ENCODE measurements around the gene PKIB. TPM values are rescaled to one million over a fixed set of nuclear protein-coding genes. Genes with fewer than 3 reads are reported as not detected.

Gene PKIB
- total RNA-seq, 1 donor from 2014 or later, result 44.8 TPM

- H3K4me3 Mint-ChIP-seq (ENCODE audit: low read depth), result no peak overlapping the region
- no peak overlapping the region for H3K27ac Mint-ChIP-seq
- DNase-seq (ENCODE audit: low spot score, unreplicated experiment), result no peak
- peaks cover under 1% of the 10 kb centered on the region for H3K36me3 Mint-ChIP-seq (ENCODE audit: insufficient read depth)
- TF ChIP-seq CTCF (IDR thresholded peaks at IDR 0.05; ENCODE audit: unreplicated experiment), result no peak
- H3K4me1 Mint-ChIP-seq (ENCODE audit: low read depth), result peaks cover 2% of the 10 kb centered on the region
- H3K27me3 Mint-ChIP-seq, result no peaks in the 10 kb centered on the region
- peaks cover 28% of the 10 kb centered on the region for H3K9me3 Mint-ChIP-seq (ENCODE audit: low read depth)
Measured at GRCh38 chr6:122753000-122753687, 142.9 kb downstream of the PKIB start.

- peaks cover 2% of the 10 kb centered on the region for H3K4me1 Mint-ChIP-seq (ENCODE audit: low read depth)
- no peaks in the 10 kb centered on the region for H3K27me3 Mint-ChIP-seq
- no peak for TF ChIP-seq CTCF (IDR thresholded peaks at IDR 0.05; ENCODE audit: unreplicated experiment)
- H3K27ac Mint-ChIP-seq, result no peak overlapping the region
- no peaks in the 10 kb centered on the region for H3K36me3 Mint-ChIP-seq (ENCODE audit: insufficient read depth)
- no peak for DNase-seq (ENCODE audit: low spot score, unreplicated experiment)
- H3K9me3 Mint-ChIP-seq (ENCODE audit: low read depth), result peaks cover 26% of the 10 kb centered on the region
- no peak overlapping the region for H3K4me3 Mint-ChIP-seq (ENCODE audit: low read depth)
Measured at GRCh38 chr6:122753688-122754056, 143.5 kb downstream of the PKIB start.

- Mint-ChIP-seq H3K27ac (no peak overlapping the region), H3K27me3 (no peaks in the 10 kb centered on the region), H3K4me3 (ENCODE audit: low read depth) (no peak overlapping the region), H3K9me3 (ENCODE audit: low read depth) (peaks cover 25% of the 10 kb centered on the region), H3K4me1 (ENCODE audit: low read depth) (peaks cover 2% of the 10 kb centered on the region), H3K36me3 (ENCODE audit: insufficient read depth) (no peaks in the 10 kb centered on the region)
- no peak for TF ChIP-seq CTCF (IDR thresholded peaks at IDR 0.05; ENCODE audit: unreplicated experiment)
- no peak for DNase-seq (ENCODE audit: low spot score, unreplicated experiment)
Measured at GRCh38 chr6:122754191-122754731, 144.1 kb downstream of the PKIB start.

GRCh38 chr6:122755901-122756300 lies 145.7 kb downstream of the PKIB start:
- no peaks in the 10 kb centered on the region for H3K4me1 Mint-ChIP-seq (ENCODE audit: low read depth)
- no peak overlapping the region for H3K27ac Mint-ChIP-seq
- TF ChIP-seq CTCF (IDR thresholded peaks at IDR 0.05; ENCODE audit: unreplicated experiment), result no peak
- no peak for DNase-seq (ENCODE audit: low spot score, unreplicated experiment)
- no peaks in the 10 kb centered on the region for H3K27me3 Mint-ChIP-seq
- H3K4me3 Mint-ChIP-seq (ENCODE audit: low read depth), result no peak overlapping the region
- no peaks in the 10 kb centered on the region for H3K36me3 Mint-ChIP-seq (ENCODE audit: insufficient read depth)
- H3K9me3 Mint-ChIP-seq (ENCODE audit: low read depth), result peaks cover 21% of the 10 kb centered on the region

- H3K4me1 Mint-ChIP-seq (ENCODE audit: low read depth), result no peaks in the 10 kb centered on the region
- no peaks in the 10 kb centered on the region for H3K27me3 Mint-ChIP-seq
- H3K9me3 Mint-ChIP-seq (ENCODE audit: low read depth), result peaks cover 21% of the 10 kb centered on the region
- no peak overlapping the region for H3K27ac Mint-ChIP-seq
- H3K4me3 Mint-ChIP-seq (ENCODE audit: low read depth), result no peak overlapping the region
- DNase-seq (ENCODE audit: low spot score, unreplicated experiment), result no peak
- TF ChIP-seq CTCF (IDR thresholded peaks at IDR 0.05; ENCODE audit: unreplicated experiment), result no peak
- no peaks in the 10 kb centered on the region for H3K36me3 Mint-ChIP-seq (ENCODE audit: insufficient read depth)
Measured at GRCh38 chr6:122758927-122759334, 148.7 kb downstream of the PKIB start.
